ENCODE data around the gene CSTPP1. TPM values are rescaled to one million over a fixed set of nuclear protein-coding genes. Genes with fewer than 3 reads are reported as not detected.

Gene CSTPP1
- polyA plus RNA-seq, 4 donors = 15.1 to 32.9 (median 20.5) TPM

- 91 to 93% (median 92%) methylated on average over 6 of the region's 6 CpGs for WGBS, 3 donors
- Histone ChIP-seq H3K4me1 (ENCODE audit: control insufficient read depth in 3 of 3, insufficient read depth in 2 of 3, low read depth in 1 of 3, low read length in 2 of 3) (peaks cover 2 to 45% (median 2%) of the 10 kb centered on the region in 3 donors), H3K27ac (ENCODE audit: low read depth in 1 of 3, low read length in 2 of 3) (no peak overlapping the region), H3K4me3 (ENCODE audit: low read depth in 1 of 3, low read length in 3 of 3) (no peak overlapping the region), H3K27me3 (ENCODE audit: control insufficient read depth in 3 of 3, insufficient read depth in 3 of 3, low read length in 3 of 3) (peaks cover 0 to 5% (median 0%) of the 10 kb centered on the region in 3 donors), H3K36me3 (ENCODE audit: control insufficient read depth in 3 of 3, insufficient read depth in 2 of 3, low read depth in 1 of 3, low read length in 3 of 3) (peaks cover 0 to 69% (median 0%) of the 10 kb centered on the region in 3 donors), H3K9me3 (ENCODE audit: control insufficient read depth in 2 of 2, insufficient read depth in 1 of 2, low read depth in 1 of 2, low read length in 1 of 2) (no peaks in the 10 kb centered on the region)
- FAIRE-seq (no peak), DNase-seq (no peak)
Measured at GRCh38 chr11:47181271-47181670, 244.7 kb downstream of the CSTPP1 start.

GRCh38 chr11:47182380-47182779, 245.8 kb downstream of the CSTPP1 start:
- H3K27me3 ChIP-seq (ENCODE audit: control insufficient read depth in 3 of 3, insufficient read depth in 3 of 3, low read length in 3 of 3) = peaks cover 0 to 5% (median 0%) of the 10 kb centered on the region in 3 donors
- 93 to 95% (median 95%) methylated on average over 17 of the region's 17 CpGs for WGBS, 3 donors
- peaks cover 0 to 69% (median 0%) of the 10 kb centered on the region in 3 donors for H3K36me3 ChIP-seq (ENCODE audit: control insufficient read depth in 3 of 3, insufficient read depth in 2 of 3, low read depth in 1 of 3, low read length in 3 of 3)
- H3K4me1 ChIP-seq (ENCODE audit: control insufficient read depth in 3 of 3, insufficient read depth in 2 of 3, low read depth in 1 of 3, low read length in 2 of 3) = peaks cover 2 to 52% (median 5%) of the 10 kb centered on the region in 3 donors
- no peak for FAIRE-seq
- no peaks in the 10 kb centered on the region for H3K9me3 ChIP-seq (ENCODE audit: control insufficient read depth in 2 of 2, insufficient read depth in 1 of 2, low read depth in 1 of 2, low read length in 1 of 2)
- H3K27ac ChIP-seq (ENCODE audit: low read depth in 1 of 3, low read length in 2 of 3) = no peak overlapping the region
- no peak overlapping the region for H3K4me3 ChIP-seq (ENCODE audit: low read depth in 1 of 3, low read length in 3 of 3)
- no peak for DNase-seq

GRCh38 chr11:47183031-47183856, 246.7 kb downstream of the CSTPP1 start:
- Histone ChIP-seq H3K4me1 (ENCODE audit: control insufficient read depth in 3 of 3, insufficient read depth in 2 of 3, low read depth in 1 of 3, low read length in 2 of 3) (peaks cover 2 to 52% (median 5%) of the 10 kb centered on the region in 3 donors), H3K27me3 (ENCODE audit: control insufficient read depth in 3 of 3, insufficient read depth in 3 of 3, low read length in 3 of 3) (peaks cover 0 to 5% (median 0%) of the 10 kb centered on the region in 3 donors), H3K4me3 (ENCODE audit: low read depth in 1 of 3, low read length in 3 of 3) (no peak overlapping the region), H3K9me3 (ENCODE audit: control insufficient read depth in 2 of 2, insufficient read depth in 1 of 2, low read depth in 1 of 2, low read length in 1 of 2) (no peaks in the 10 kb centered on the region), H3K36me3 (ENCODE audit: control insufficient read depth in 3 of 3, insufficient read depth in 2 of 3, low read depth in 1 of 3, low read length in 3 of 3) (peaks cover 0 to 61% (median 0%) of the 10 kb centered on the region in 3 donors), H3K27ac (ENCODE audit: low read depth in 1 of 3, low read length in 2 of 3) (peak overlapping the region in 1 of 3 donors; percentile 89)
- DNase-seq (no peak), FAIRE-seq (no peak)
- WGBS, 3 donors = 93 to 94% (median 93%) methylated on average over 25 of the region's 25 CpGs

- H3K4me1 ChIP-seq (ENCODE audit: control insufficient read depth in 3 of 3, insufficient read depth in 2 of 3, low read depth in 1 of 3, low read length in 2 of 3) = peaks cover 2 to 50% (median 8%) of the 10 kb centered on the region in 3 donors
- FAIRE-seq (no peak), DNase-seq (no peak)
- peaks cover 0 to 5% (median 0%) of the 10 kb centered on the region in 3 donors for H3K27me3 ChIP-seq (ENCODE audit: control insufficient read depth in 3 of 3, insufficient read depth in 3 of 3, low read length in 3 of 3)
- WGBS, 3 donors = 84 to 87% (median 86%) methylated on average over 7 of the region's 7 CpGs
- peak overlapping the region in 1 of 3 donors; percentile 59 for H3K4me3 ChIP-seq (ENCODE audit: low read depth in 1 of 3, low read length in 3 of 3)
- peak overlapping the region in 1 of 3 donors; percentile 89 for H3K27ac ChIP-seq (ENCODE audit: low read depth in 1 of 3, low read length in 2 of 3)
- H3K9me3 ChIP-seq (ENCODE audit: control insufficient read depth in 2 of 2, insufficient read depth in 1 of 2, low read depth in 1 of 2, low read length in 1 of 2) = no peaks in the 10 kb centered on the region
- H3K36me3 ChIP-seq (ENCODE audit: control insufficient read depth in 3 of 3, insufficient read depth in 2 of 3, low read depth in 1 of 3, low read length in 3 of 3) = peaks cover 0 to 53% (median 0%) of the 10 kb centered on the region in 3 donors
Measured at GRCh38 chr11:47183969-47184368, 247.4 kb downstream of the CSTPP1 start.

GRCh38 chr11:47184711-47185304, 248.2 kb downstream of the CSTPP1 start:
- Histone ChIP-seq H3K27ac (ENCODE audit: low read depth in 1 of 3, low read length in 2 of 3) (peak overlapping the region in 1 of 3 donors; percentile 89), H3K27me3 (ENCODE audit: control insufficient read depth in 3 of 3, insufficient read depth in 3 of 3, low read length in 3 of 3) (peaks cover 0 to 5% (median 0%) of the 10 kb centered on the region in 3 donors), H3K9me3 (ENCODE audit: control insufficient read depth in 2 of 2, insufficient read depth in 1 of 2, low read depth in 1 of 2, low read length in 1 of 2) (no peaks in the 10 kb centered on the region), H3K36me3 (ENCODE audit: control insufficient read depth in 3 of 3, insufficient read depth in 2 of 3, low read depth in 1 of 3, low read length in 3 of 3) (peaks cover 0 to 45% (median 0%) of the 10 kb centered on the region in 3 donors), H3K4me1 (ENCODE audit: control insufficient read depth in 3 of 3, insufficient read depth in 2 of 3, low read depth in 1 of 3, low read length in 2 of 3) (peaks cover 2 to 51% (median 8%) of the 10 kb centered on the region in 3 donors), H3K4me3 (ENCODE audit: low read depth in 1 of 3, low read length in 3 of 3) (peak overlapping the region in 1 of 3 donors; percentile 59)
- FAIRE-seq (no peak), DNase-seq (peak in 1 of 2 donors; percentile 81)
- WGBS, 3 donors = 30 to 46% (median 41%) methylated on average over 11 to 13 of the region's 13 CpGs

- Histone ChIP-seq H3K36me3 (ENCODE audit: control insufficient read depth in 3 of 3, insufficient read depth in 2 of 3, low read depth in 1 of 3, low read length in 3 of 3) (peaks cover 0 to 38% (median 0%) of the 10 kb centered on the region in 3 donors), H3K27me3 (ENCODE audit: control insufficient read depth in 3 of 3, insufficient read depth in 3 of 3, low read length in 3 of 3) (peaks cover 0 to 5% (median 0%) of the 10 kb centered on the region in 3 donors), H3K27ac (ENCODE audit: low read depth in 1 of 3, low read length in 2 of 3) (peak overlapping the region in 1 of 3 donors; percentile 89), H3K4me1 (ENCODE audit: control insufficient read depth in 3 of 3, insufficient read depth in 2 of 3, low read depth in 1 of 3, low read length in 2 of 3) (peaks cover 2 to 52% (median 8%) of the 10 kb centered on the region in 3 donors), H3K9me3 (ENCODE audit: control insufficient read depth in 2 of 2, insufficient read depth in 1 of 2, low read depth in 1 of 2, low read length in 1 of 2) (no peaks in the 10 kb centered on the region), H3K4me3 (ENCODE audit: low read depth in 1 of 3, low read length in 3 of 3) (peak overlapping the region in 2 of 3 donors; percentile 59 to 74)
- WGBS, 3 donors = 6 to 10% (median 8%) methylated on average over 31 to 50 of the region's 50 CpGs
- no peak for FAIRE-seq
- DNase-seq = peak in 1 of 2 donors; percentile 81
Measured at GRCh38 chr11:47185305-47186075, 248.9 kb downstream of the CSTPP1 start.

GRCh38 chr11:47186076-47186699, 249.6 kb downstream of the CSTPP1 start, which contains the start of gene PACSIN3:
Gene PACSIN3 (minus strand): TSS chr11:47186434. CDS start chr11:47182727, 3,707 bp downstream.
- Histone ChIP-seq H3K9me3 (ENCODE audit: control insufficient read depth in 2 of 2, insufficient read depth in 1 of 2, low read depth in 1 of 2, low read length in 1 of 2) (no peaks in the 10 kb centered on the region), H3K4me3 (ENCODE audit: low read depth in 1 of 3, low read length in 3 of 3) (peak within 1 kb of the TSS; percentile 41 to 74 (median 59)), H3K36me3 (ENCODE audit: control insufficient read depth in 3 of 3, insufficient read depth in 2 of 3, low read depth in 1 of 3, low read length in 3 of 3) (peaks cover 0 to 32% (median 0%) of the 10 kb centered on the region in 3 donors), H3K4me1 (ENCODE audit: control insufficient read depth in 3 of 3, insufficient read depth in 2 of 3, low read depth in 1 of 3, low read length in 2 of 3) (peaks cover 2 to 52% (median 8%) of the 10 kb centered on the region in 3 donors), H3K27me3 (ENCODE audit: control insufficient read depth in 3 of 3, insufficient read depth in 3 of 3, low read length in 3 of 3) (peaks cover 0 to 5% (median 0%) of the 10 kb centered on the region in 3 donors), H3K27ac (ENCODE audit: low read depth in 1 of 3, low read length in 2 of 3) (peak within 1 kb of the TSS in 2 of 3 donors; percentile 35 to 89)
- 0 to 1% (median 1%) methylated on average over 55 to 80 of the region's 80 CpGs for WGBS, 3 donors
- FAIRE-seq (no peak), DNase-seq (peak in 1 of 2 donors; percentile 80)

Measured in small intestine (tissue), 7 donors.